Measurements from ENCODE around the gene BATF2.
"Not testable (repeated sequence)": the region's sequence is repeated elsewhere in the genome, so short reads cannot be mapped to it uniquely, and the experiment has no call there.

Gene BATF2

GRCh38 chr11:64996710-64997380, at the start of gene BATF2:
Gene BATF2, minus strand, starts transcription at chr11:64996971. Its CDS starts 57 bp downstream, at chr11:64996914.
- DNase-seq (ENCODE audit: low read depth), result no peak

- DNase-seq (ENCODE audit: low read depth), result no peak
Measured at GRCh38 chr11:65045728-65046127, 49.0 kb upstream of the BATF2 start.

- no peak for DNase-seq (ENCODE audit: low read depth)
Measured at GRCh38 chr11:65045061-65045460, 48.3 kb upstream of the BATF2 start.

- no peak for DNase-seq (ENCODE audit: low read depth)
Measured at GRCh38 chr11:65043881-65044501, 47.2 kb upstream of the BATF2 start.

- no peak for DNase-seq (ENCODE audit: low read depth)
Measured at GRCh38 chr11:65042891-65043290, 46.1 kb upstream of the BATF2 start.

GRCh38 chr11:65040847-65041622, 44.3 kb upstream of the BATF2 start, which contains the start of gene SAC3D1:
Gene SAC3D1, plus strand, starts transcription at chr11:65041210. Its CDS starts 83 bp downstream, at chr11:65041293.
- DNase-seq (ENCODE audit: low read depth), result peak; percentile 75

- no peak for DNase-seq (ENCODE audit: low read depth)
Measured at GRCh38 chr11:65040520-65040846, 43.7 kb upstream of the BATF2 start.

- no peak for DNase-seq (ENCODE audit: low read depth)
Measured at GRCh38 chr11:65036931-65037330, 40.2 kb upstream of the BATF2 start.

GRCh38 chr11:65035579-65035978, 38.8 kb upstream of the BATF2 start:
- DNase-seq (ENCODE audit: low read depth), result no peak

GRCh38 chr11:65034423-65034822, 37.7 kb upstream of the BATF2 start:
- DNase-seq (ENCODE audit: low read depth), result no peak

- DNase-seq (ENCODE audit: low read depth), result no peak
Measured at GRCh38 chr11:65032216-65032615, 35.4 kb upstream of the BATF2 start.

- peak; percentile 84 for DNase-seq (ENCODE audit: low read depth)
Measured at GRCh38 chr11:65027213-65028067, 30.7 kb upstream of the BATF2 start, which contains the start of gene SNX15. Gene SNX15, plus strand, starts transcription at chr11:65027439. Its CDS starts 99 bp downstream, at chr11:65027538.

GRCh38 chr11:65026810-65027209, 30.0 kb upstream of the BATF2 start:
- DNase-seq (ENCODE audit: low read depth), result no peak

GRCh38 chr11:65023502-65023901, 26.7 kb upstream of the BATF2 start:
- DNase-seq (ENCODE audit: low read depth), result not testable (repeated sequence)

- DNase-seq (ENCODE audit: low read depth), result no peak
Measured at GRCh38 chr11:65021509-65021908, 24.7 kb upstream of the BATF2 start.

GRCh38 chr11:65021003-65021402, 24.2 kb upstream of the BATF2 start:
- no peak for DNase-seq (ENCODE audit: low read depth)

- no peak for DNase-seq (ENCODE audit: low read depth)
Measured at GRCh38 chr11:65019824-65020223, 23.1 kb upstream of the BATF2 start.

GRCh38 chr11:65017937-65018336, 21.2 kb upstream of the BATF2 start:
- no peak for DNase-seq (ENCODE audit: low read depth)

- no peak for DNase-seq (ENCODE audit: low read depth)
Measured at GRCh38 chr11:65016705-65017104, 19.9 kb upstream of the BATF2 start.

- DNase-seq (ENCODE audit: low read depth), result no peak
Measured at GRCh38 chr11:65014726-65015227, 18.0 kb upstream of the BATF2 start.

- peak; percentile 78 for DNase-seq (ENCODE audit: low read depth)
Measured at GRCh38 chr11:65013888-65014725, 17.3 kb upstream of the BATF2 start, which contains the start of gene ARL2. Gene ARL2, plus strand, starts transcription at chr11:65014160. Its CDS starts 48 bp downstream, at chr11:65014208.
